ENCODE results near the gene RIN1.
"Not testable (repeated sequence)": the region's sequence is repeated elsewhere in the genome, so short reads cannot be mapped to it uniquely, and the experiment has no call there.

The RIN1 gene

DNA sequence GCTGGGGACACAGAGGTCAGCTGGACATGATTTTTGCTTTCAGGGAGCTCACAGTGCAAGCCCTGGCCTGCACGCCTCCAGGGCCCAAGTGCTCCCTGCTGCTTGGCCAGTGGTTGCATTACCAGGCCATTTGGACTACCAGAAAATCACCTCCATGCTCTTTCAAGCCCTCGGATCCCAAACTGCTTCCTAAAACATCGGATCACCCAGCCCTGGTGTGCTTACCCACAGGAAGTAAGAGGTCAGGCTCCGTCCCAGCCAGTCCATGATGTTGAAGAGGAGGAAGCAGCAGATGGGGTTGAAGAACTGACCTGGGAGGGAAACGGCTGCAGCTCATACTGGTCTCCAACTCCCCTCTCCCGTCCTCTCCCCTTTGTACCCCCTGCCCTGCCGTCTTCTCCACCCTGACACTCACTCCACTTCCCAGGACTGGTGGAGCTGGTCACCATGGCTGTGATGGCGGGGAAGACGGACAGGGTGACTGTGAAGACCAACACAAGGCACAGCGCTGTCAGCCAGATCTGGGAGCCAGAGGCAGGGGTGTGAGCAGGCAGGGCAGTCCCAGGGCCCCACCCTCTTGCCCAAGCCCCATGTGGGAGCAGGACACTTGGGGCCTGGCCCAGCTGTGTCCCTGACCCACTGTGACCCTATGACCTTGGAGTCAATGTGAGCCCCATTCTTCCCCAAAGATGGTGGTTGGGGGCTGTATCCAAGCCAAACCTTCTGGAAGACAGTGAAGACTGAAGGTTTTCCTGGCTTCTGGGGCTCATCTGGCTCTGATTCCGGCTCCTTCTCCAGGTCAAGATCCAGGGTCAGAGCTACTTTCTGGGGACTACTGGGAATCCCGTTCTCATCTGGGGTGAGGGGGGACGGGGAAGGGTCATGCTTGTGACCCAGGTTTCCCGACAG lies 29.7 kb upstream of the RIN1 start:
- no peaks in the 10 kb centered on the region for H3K36me3 ChIP-seq (ENCODE audit: control insufficient read depth, insufficient read depth, low read length)
- H3K4me3 ChIP-seq (ENCODE audit: low read length) = no peak overlapping the region
- no peak overlapping the region for H3K9ac ChIP-seq (ENCODE audit: low read length)
- H3K27ac ChIP-seq (ENCODE audit: low read depth, low read length) = no peak overlapping the region
- H3K4me1 ChIP-seq (ENCODE audit: control insufficient read depth, insufficient read depth, low read length) = no peaks in the 10 kb centered on the region
- peaks cover 2% of the 10 kb centered on the region for H3K27me3 ChIP-seq (ENCODE audit: control insufficient read depth, insufficient read depth, low read length)

DNA sequence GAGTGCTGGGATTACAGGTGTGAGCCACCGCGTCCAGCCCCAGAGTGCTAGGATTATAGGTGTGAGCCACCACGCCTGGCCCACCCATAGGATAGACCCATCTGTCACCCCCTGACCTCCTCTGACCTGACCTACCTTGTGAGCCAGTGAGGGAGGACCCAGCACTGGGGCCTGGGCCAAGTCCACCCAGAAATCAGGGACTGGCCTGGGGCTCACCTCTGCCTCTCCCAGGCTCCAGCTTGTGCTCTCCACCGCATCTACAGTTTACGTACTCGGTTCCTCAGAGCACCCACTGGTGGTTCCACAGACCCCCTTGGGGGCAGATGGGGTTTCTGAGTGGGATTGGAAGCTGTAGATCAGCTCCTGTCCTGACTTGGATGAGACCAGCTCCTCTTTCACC lies 28.9 kb upstream of the RIN1 start:
- Histone ChIP-seq H3K4me1 (ENCODE audit: control insufficient read depth, insufficient read depth, low read length) (no peaks in the 10 kb centered on the region), H3K27me3 (ENCODE audit: control insufficient read depth, insufficient read depth, low read length) (peaks cover 2% of the 10 kb centered on the region), H3K36me3 (ENCODE audit: control insufficient read depth, insufficient read depth, low read length) (no peaks in the 10 kb centered on the region), H3K9ac (ENCODE audit: low read length) (no peak overlapping the region), H3K4me3 (ENCODE audit: low read length) (no peak overlapping the region), H3K27ac (ENCODE audit: low read depth, low read length) (no peak overlapping the region)

DNA sequence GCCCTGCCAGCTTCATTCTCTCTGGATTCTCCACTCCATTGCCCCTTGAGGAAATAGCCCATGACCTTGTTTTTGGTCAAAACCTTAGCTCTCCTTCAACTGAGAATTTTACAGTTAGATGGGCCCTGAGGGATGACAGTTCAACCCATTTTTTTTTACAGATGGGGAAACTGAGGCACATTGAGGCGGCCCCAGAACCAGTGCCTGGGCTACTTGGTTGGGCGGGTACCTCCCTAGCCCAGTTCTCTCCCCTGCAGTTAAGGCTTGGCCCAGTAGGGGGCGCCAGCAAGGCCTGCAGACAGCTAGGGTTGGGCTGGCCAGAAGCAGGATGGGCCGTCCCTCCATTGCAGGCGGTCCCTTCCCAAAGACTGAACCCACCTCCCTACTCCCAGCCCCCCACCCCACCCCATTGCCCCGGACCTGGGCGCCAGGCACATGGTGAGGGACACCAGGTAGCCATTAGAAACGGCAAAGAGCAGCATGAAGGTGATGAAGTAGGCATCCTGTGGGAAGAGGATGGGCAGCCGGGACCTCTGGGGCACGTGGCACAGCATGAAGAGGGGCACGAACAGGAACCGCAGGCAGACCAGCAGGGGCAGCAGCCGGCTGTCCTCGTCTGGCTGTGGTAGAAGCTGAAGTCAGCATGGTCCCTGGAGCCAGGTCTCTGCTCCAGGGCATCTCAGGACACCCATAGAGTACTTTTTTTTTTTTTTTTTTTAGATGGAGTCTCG lies 27.7 kb upstream of the RIN1 start:
- Histone ChIP-seq H3K4me1 (ENCODE audit: control insufficient read depth, insufficient read depth, low read length) (no peaks in the 10 kb centered on the region), H3K27me3 (ENCODE audit: control insufficient read depth, insufficient read depth, low read length) (no peaks in the 10 kb centered on the region), H3K4me3 (ENCODE audit: low read length) (no peak overlapping the region), H3K27ac (ENCODE audit: low read depth, low read length) (no peak overlapping the region), H3K36me3 (ENCODE audit: control insufficient read depth, insufficient read depth, low read length) (no peaks in the 10 kb centered on the region), H3K9ac (ENCODE audit: low read length) (no peak overlapping the region)

DNA sequence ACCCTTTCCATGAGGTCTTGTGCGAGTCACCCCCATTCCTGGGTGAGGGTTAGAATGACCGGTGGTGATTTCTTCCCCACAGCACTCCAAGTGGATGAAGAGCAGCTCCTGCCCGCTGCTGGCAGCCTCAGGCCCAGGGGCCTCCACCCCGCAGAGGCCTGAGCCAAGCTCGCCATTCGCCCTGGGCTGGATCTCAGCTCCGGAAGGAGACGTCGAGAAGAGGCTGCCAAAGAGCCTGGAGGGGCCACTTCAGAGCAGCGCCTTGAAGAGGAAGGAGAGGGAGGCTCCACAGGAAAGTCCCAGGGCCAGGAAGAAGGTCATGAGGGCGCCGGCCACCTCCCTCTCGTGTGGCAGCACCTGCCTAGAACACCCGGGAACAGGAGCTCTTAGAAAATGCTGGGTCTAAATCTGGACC lies 27.0 kb upstream of the RIN1 start:
- H3K4me3 ChIP-seq (ENCODE audit: low read length) = no peak overlapping the region
- no peaks in the 10 kb centered on the region for H3K27me3 ChIP-seq (ENCODE audit: control insufficient read depth, insufficient read depth, low read length)
- no peak overlapping the region for H3K9ac ChIP-seq (ENCODE audit: low read length)
- H3K36me3 ChIP-seq (ENCODE audit: control insufficient read depth, insufficient read depth, low read length) = no peaks in the 10 kb centered on the region
- no peak overlapping the region for H3K27ac ChIP-seq (ENCODE audit: low read depth, low read length)
- H3K4me1 ChIP-seq (ENCODE audit: control insufficient read depth, insufficient read depth, low read length) = no peaks in the 10 kb centered on the region

DNA sequence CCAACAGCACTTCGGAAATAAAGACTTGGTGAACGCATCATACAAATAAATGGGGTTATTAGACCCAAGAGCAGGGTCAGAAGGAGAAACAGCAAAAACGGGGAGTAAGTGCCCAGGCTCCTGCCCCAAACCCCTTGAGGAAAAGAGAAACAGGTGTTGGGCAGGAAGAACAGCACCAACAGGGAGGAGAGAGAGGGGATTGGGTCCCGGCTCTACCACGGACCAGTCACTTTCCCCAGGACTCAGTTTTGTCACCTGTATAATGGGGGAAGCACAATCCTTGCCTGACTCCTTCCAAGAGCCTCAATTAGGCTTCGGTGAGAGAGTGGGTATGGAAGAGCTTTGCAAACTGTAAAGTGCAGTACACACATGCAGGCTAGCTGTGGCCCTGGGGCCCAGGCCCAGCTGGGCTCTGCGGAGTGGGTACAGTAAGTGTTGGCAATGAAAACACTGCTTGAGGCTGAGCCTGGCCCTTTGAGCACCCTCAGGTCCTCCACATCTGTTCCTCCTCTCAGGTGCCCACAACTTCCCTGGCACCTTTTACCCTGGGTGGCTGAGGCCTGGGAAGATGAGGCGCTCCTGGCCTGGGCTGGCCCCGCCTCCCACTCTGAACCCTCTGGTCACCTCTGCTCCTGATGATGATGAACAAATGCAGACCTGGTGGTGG lies 26.4 kb upstream of the RIN1 start:
- Histone ChIP-seq H3K9ac (ENCODE audit: low read length) (no peak overlapping the region), H3K27ac (ENCODE audit: low read depth, low read length) (no peak overlapping the region), H3K4me3 (ENCODE audit: low read length) (no peak overlapping the region), H3K4me1 (ENCODE audit: control insufficient read depth, insufficient read depth, low read length) (no peaks in the 10 kb centered on the region), H3K36me3 (ENCODE audit: control insufficient read depth, insufficient read depth, low read length) (no peaks in the 10 kb centered on the region), H3K27me3 (ENCODE audit: control insufficient read depth, insufficient read depth, low read length) (no peaks in the 10 kb centered on the region)

DNA sequence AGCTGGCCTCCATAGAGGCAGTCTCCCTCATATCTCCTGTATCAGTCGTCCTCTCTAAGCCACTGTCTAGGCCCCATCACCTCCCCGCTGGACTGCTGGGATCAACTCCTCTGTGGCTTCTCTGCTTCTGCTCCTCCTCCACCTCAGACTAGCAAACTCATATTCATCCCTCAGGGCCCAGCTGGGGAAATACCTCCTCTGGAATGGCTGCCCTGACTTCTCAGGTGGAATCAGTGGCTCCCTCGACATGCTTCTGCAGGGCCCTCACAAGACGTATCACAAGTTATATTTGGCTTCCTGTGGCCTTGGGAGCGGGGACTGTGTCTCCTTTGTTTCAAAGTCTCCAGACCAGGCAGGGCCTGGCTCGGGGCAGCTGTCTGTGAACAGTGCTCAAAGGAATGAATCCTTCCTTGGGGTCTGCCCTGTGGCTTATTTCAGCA lies 25.3 kb upstream of the RIN1 start:
- no peak overlapping the region for H3K4me3 ChIP-seq (ENCODE audit: low read length)
- no peaks in the 10 kb centered on the region for H3K4me1 ChIP-seq (ENCODE audit: control insufficient read depth, insufficient read depth, low read length)
- no peak overlapping the region for H3K9ac ChIP-seq (ENCODE audit: low read length)
- H3K36me3 ChIP-seq (ENCODE audit: control insufficient read depth, insufficient read depth, low read length) = no peaks in the 10 kb centered on the region
- H3K27me3 ChIP-seq (ENCODE audit: control insufficient read depth, insufficient read depth, low read length) = no peaks in the 10 kb centered on the region
- H3K27ac ChIP-seq (ENCODE audit: low read depth, low read length) = no peak overlapping the region

DNA sequence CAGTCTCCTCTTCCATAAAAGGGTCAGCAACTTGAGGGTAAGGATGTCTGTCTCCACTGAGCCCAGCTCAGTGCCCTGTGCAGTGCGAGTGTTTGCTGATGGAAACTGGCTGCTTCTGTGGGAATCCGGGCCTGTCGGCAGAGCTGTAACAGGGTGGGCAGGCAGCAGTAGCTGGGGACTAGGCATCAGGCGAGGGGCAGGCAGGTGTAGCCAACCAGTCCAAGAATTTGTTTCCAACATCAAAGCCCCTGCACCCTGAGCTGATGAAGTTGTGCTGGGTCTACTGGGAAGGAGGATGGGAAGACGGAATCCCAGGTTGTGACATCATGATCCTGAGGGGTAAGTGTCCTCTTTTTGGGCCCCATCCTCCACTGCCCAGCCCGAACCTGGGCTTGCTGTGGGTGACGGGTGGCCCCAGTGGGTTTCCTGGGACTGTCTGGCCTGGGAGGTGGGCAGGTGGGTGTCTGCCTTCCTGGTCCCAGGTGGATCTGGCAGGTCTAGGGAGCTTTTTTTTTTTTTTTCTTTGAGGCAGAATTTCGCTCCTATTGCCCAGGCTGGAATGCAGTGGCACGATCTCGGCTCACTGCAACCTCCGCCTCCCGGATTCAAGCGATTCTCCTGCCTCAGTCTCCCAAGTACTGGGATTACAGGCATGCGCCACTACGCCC lies 24.3 kb upstream of the RIN1 start:
- H3K36me3 ChIP-seq (ENCODE audit: control insufficient read depth, insufficient read depth, low read length) = no peaks in the 10 kb centered on the region
- H3K4me1 ChIP-seq (ENCODE audit: control insufficient read depth, insufficient read depth, low read length) = no peaks in the 10 kb centered on the region
- H3K27me3 ChIP-seq (ENCODE audit: control insufficient read depth, insufficient read depth, low read length) = no peaks in the 10 kb centered on the region
- no peak overlapping the region for H3K4me3 ChIP-seq (ENCODE audit: low read length)
- H3K27ac ChIP-seq (ENCODE audit: low read depth, low read length) = no peak overlapping the region
- H3K9ac ChIP-seq (ENCODE audit: low read length) = no peak overlapping the region

DNA sequence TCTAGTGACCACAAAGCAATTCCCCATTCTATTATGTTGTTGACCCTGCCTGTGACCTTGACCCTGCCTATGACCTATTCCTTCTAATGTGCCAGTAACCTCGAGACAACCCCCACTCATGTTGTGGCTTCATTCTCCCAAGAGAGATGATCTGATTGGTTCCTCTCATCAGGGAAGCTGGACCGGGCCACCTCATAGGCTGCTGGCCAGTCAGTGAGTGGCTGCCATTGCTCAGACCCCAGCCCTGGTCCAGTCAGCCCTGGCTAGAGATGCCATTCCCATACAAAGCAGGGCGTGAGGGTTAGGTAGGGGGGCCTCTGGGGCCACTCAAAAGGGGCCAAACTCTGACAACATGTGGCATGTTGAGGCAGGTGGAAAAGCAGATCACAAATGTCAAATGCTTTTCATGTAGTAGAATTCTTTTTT lies 23.4 kb upstream of the RIN1 start:
- Histone ChIP-seq H3K4me1 (ENCODE audit: control insufficient read depth, insufficient read depth, low read length) (no peaks in the 10 kb centered on the region), H3K27me3 (ENCODE audit: control insufficient read depth, insufficient read depth, low read length) (no peaks in the 10 kb centered on the region), H3K4me3 (ENCODE audit: low read length) (no peak overlapping the region), H3K27ac (ENCODE audit: low read depth, low read length) (no peak overlapping the region), H3K36me3 (ENCODE audit: control insufficient read depth, insufficient read depth, low read length) (no peaks in the 10 kb centered on the region), H3K9ac (ENCODE audit: low read length) (no peak overlapping the region)

DNA sequence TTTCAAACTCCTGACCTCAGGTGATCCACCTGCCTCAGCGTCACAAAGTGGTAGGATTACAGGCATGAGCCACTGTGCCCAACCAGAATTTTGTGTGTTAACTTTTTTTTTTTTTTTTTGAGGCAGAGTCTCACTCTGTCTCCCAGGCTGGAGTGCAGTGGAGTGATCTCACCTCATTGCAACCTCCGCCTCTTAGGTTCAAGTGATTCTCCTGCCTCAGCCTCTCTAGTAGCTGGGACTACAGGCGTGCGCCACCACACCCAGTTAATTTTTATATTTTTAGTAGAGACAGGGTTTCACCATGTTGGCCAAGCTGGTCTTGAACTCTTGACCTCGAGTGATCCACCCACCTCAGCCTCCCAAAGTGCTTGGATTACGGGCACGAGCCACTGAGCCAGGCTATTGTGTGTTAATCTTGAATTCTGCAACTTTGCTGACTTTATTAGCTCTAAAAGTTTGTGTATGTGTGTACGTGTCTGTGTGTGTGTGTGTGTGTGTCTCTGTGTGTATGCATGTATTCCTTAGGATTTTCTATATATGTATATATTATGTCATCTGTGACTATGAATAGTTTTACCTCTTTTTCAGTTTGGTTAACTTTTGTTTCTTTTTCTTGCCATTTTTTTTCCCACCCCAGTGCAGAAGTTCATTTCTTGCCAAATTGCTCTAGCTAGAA lies 14.5 kb upstream of the RIN1 start:
- H3K27me3 ChIP-seq (ENCODE audit: control insufficient read depth, insufficient read depth, low read length); H3K9ac ChIP-seq (ENCODE audit: low read length); H3K4me3 ChIP-seq (ENCODE audit: low read length); H3K27ac ChIP-seq (ENCODE audit: low read depth, low read length); H3K36me3 ChIP-seq (ENCODE audit: control insufficient read depth, insufficient read depth, low read length); H3K4me1 ChIP-seq (ENCODE audit: control insufficient read depth, insufficient read depth, low read length): not testable (repeated sequence)

DNA sequence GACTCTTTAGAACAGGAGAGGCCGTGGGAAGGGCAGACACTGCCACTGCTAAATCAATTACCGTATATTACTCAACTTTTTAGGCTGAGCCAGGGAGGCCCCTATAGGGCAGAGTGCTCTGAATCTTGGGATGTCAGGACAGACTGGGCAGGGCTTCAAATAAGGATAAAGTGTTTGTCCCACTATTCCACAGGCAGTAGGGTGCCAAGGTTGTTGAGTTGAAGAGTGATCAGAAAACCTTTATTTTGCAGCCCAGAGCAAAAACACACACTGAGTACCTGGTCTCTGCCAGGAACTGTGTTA lies 12.8 kb upstream of the RIN1 start:
- Histone ChIP-seq H3K4me1 (ENCODE audit: control insufficient read depth, insufficient read depth, low read length) (peaks cover 15% of the 10 kb centered on the region), H3K27ac (ENCODE audit: low read depth, low read length) (no peak overlapping the region), H3K27me3 (ENCODE audit: control insufficient read depth, insufficient read depth, low read length) (no peaks in the 10 kb centered on the region), H3K36me3 (ENCODE audit: control insufficient read depth, insufficient read depth, low read length) (no peaks in the 10 kb centered on the region), H3K9ac (ENCODE audit: low read length) (no peak overlapping the region), H3K4me3 (ENCODE audit: low read length) (peak overlapping the region; percentile 27)

DNA sequence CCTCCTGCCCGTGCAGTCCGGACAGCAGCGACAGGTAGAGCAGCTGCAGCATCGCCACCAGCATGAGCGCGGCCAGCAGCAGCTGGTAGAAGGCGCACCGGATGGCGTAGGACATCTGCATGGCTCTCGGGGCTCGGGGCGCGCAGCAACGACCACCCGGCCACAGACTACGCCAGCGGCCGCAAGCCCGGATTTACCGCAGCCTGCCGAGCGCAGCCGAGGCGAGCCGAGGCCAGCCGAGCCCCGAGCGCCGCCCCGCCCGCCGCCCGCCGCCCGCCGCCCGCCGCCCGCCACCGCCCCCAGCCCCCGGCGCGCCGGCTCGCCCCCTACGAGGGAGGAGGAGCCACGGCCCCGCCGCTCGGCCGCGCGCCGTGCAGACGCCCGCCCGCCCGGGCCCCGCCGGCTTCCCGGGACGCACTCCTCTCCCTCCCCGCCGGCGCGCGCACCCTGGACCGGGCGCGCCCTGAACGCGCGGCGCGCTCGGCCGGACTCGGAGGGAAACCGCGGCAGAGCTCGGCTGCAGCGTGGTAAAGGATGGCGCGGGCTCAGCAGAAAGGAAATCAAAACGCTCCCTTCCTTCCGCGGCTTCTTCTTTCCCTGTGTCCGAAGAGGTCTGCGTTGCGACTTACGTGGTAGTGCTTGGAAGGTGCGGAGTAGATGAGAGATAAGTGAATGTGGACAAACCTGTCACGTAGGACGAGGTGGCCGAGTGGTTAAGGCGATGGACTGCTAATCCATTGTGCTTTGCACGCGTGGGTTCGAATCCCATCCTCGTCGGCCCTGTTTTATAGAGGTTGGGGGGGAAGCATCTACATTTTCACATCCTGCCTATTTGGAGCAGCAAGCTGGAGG lies 11.4 kb upstream of the RIN1 start, which contains the start of gene B4GAT1:
B4GAT1 (minus strand) TSS at position 205 of the 852 bp plus-strand sequence; CDS start at position 121, 84 bp downstream.
- H3K4me3 ChIP-seq (ENCODE audit: low read length) = peak within 1 kb of the TSS; percentile 93
- no peaks in the 10 kb centered on the region for H3K27me3 ChIP-seq (ENCODE audit: control insufficient read depth, insufficient read depth, low read length)
- H3K36me3 ChIP-seq (ENCODE audit: control insufficient read depth, insufficient read depth, low read length) = no peaks in the 10 kb centered on the region
- H3K27ac ChIP-seq (ENCODE audit: low read depth, low read length) = peak within 1 kb of the TSS; percentile 91
- peak within 1 kb of the TSS; percentile 77 for H3K9ac ChIP-seq (ENCODE audit: low read length)
- peaks cover 15% of the 10 kb centered on the region for H3K4me1 ChIP-seq (ENCODE audit: control insufficient read depth, insufficient read depth, low read length)

Measured in rectal smooth muscle tissue (tissue), 1 donor.